ENCODE data around the gene PTPN12.

Gene PTPN12

GRCh38 chr7:77685233-77685632 is 148.1 kb downstream of the PTPN12 start:
- peaks cover 26 to 46% of the 10 kb centered on the region in 2 donors for H3K36me3 Mint-ChIP-seq
- peaks cover 0 to 3% of the 10 kb centered on the region in 2 donors for H3K9me3 Mint-ChIP-seq
- H3K27me3 Mint-ChIP-seq: no peaks in the 10 kb centered on the region
- no peak overlapping the region for H3K4me3 Mint-ChIP-seq
- peaks cover 7 to 14% of the 10 kb centered on the region in 2 donors for H3K4me1 Mint-ChIP-seq
- DNase-seq (no peak), ATAC-seq (replicated peaks) (no peak)
- no peak overlapping the region for H3K27ac Mint-ChIP-seq

GRCh38 chr7:77687100-77687746 is 150.1 kb downstream of the PTPN12 start:
- peaks cover 9 to 14% of the 10 kb centered on the region in 2 donors for H3K4me1 Mint-ChIP-seq
- DNase-seq (no peak), ATAC-seq (replicated peaks) (no peak)
- H3K36me3 Mint-ChIP-seq: peaks cover 28 to 44% of the 10 kb centered on the region in 2 donors
- H3K4me3 Mint-ChIP-seq: no peak overlapping the region
- H3K9me3 Mint-ChIP-seq: peaks cover 0 to 3% of the 10 kb centered on the region in 2 donors
- no peaks in the 10 kb centered on the region for H3K27me3 Mint-ChIP-seq
- H3K27ac Mint-ChIP-seq: no peak overlapping the region

- no peak for DNase-seq
- H3K4me1 Mint-ChIP-seq: peaks cover 12 to 14% of the 10 kb centered on the region in 2 donors
- ATAC-seq (replicated peaks): no peak
- H3K4me3 Mint-ChIP-seq: no peak overlapping the region
- no peaks in the 10 kb centered on the region for H3K9me3 Mint-ChIP-seq
- peaks cover 27 to 43% of the 10 kb centered on the region in 2 donors for H3K36me3 Mint-ChIP-seq
- no peaks in the 10 kb centered on the region for H3K27me3 Mint-ChIP-seq
- no peak overlapping the region for H3K27ac Mint-ChIP-seq
Observed at GRCh38 chr7:77687747-77688144, 150.7 kb downstream of the PTPN12 start.
